HG03469 (cell line): ENCODE results near the gene INTS7.
"Not testable (repeated sequence)": the region's sequence is repeated elsewhere in the genome, so short reads cannot be mapped to it uniquely, and the experiment has no call there.

ENCODE experiments used
- ATAC-seq: cut with Tn5 transposase; IDR thresholded peaks from one replicate; pipeline ENCODE4 v1.9.1; 2021; ENCODE audit warnings: mild to moderate bottlenecking, moderate library complexity, moderate number of reproducible peaks; ENCODE audit not compliant: unreplicated experiment

The INTS7 gene

GRCh38 chr1:211986628-211987254, 48.6 kb downstream of the INTS7 start:
- no peak for ATAC-seq

GRCh38 chr1:211985556-211986264, 49.6 kb downstream of the INTS7 start:
- peak; percentile 95 for ATAC-seq

GRCh38 chr1:211978596-211978995, 56.8 kb downstream of the INTS7 start:
- ATAC-seq, result no peak

GRCh38 chr1:211975152-211975941, 60.0 kb downstream of the INTS7 start:
- ATAC-seq, result no peak

- ATAC-seq, result no peak
Measured at GRCh38 chr1:211973541-211973940, 61.8 kb downstream of the INTS7 start.

- no peak for ATAC-seq
Measured at GRCh38 chr1:211968200-211968834, 67.0 kb downstream of the INTS7 start.

GRCh38 chr1:211967704-211968103, 67.7 kb downstream of the INTS7 start:
- ATAC-seq, result no peak

GRCh38 chr1:211965108-211965805, 70.1 kb downstream of the INTS7 start:
- no peak for ATAC-seq

GRCh38 chr1:211959680-211960079, 75.7 kb downstream of the INTS7 start:
- ATAC-seq, result no peak

- no peak for ATAC-seq
Measured at GRCh38 chr1:211959221-211959620, 76.1 kb downstream of the INTS7 start.

GRCh38 chr1:211954028-211954427, 81.3 kb downstream of the INTS7 start:
- not testable (repeated sequence) for ATAC-seq

GRCh38 chr1:211953543-211953942, 81.8 kb downstream of the INTS7 start:
- ATAC-seq, result not testable (repeated sequence)

- no peak for ATAC-seq
Measured at GRCh38 chr1:211952299-211952698, 83.1 kb downstream of the INTS7 start.

- peak; percentile 44 for ATAC-seq
Measured at GRCh38 chr1:211951856-211952255, 83.5 kb downstream of the INTS7 start.

- ATAC-seq, result no peak
Measured at GRCh38 chr1:211948377-211948776, 87.0 kb downstream of the INTS7 start.

- no peak for ATAC-seq
Measured at GRCh38 chr1:211947396-211948295, 87.7 kb downstream of the INTS7 start.

- ATAC-seq, result no peak
Measured at GRCh38 chr1:211944733-211945500, 90.4 kb downstream of the INTS7 start.

- no peak for ATAC-seq
Measured at GRCh38 chr1:211942583-211942982, 92.8 kb downstream of the INTS7 start.
